GM18870 (cell line): ENCODE measurements around the gene THYN1.
A peak's percentile ranks its signal among the peaks of the same experiment; 100 is the strongest.

ENCODE experiments used
- ATAC-seq: cut with Tn5 transposase; IDR thresholded peaks from one replicate; pipeline ENCODE4 v1.9.1; 2021; ENCODE audit warnings: moderate library complexity; ENCODE audit not compliant: unreplicated experiment

THYN1 gene

GRCh38 chr11:134224710-134225664, 28.2 kb downstream of the THYN1 start:
- peak; percentile 2 for ATAC-seq

- peak; percentile 69 for ATAC-seq
Measured at GRCh38 chr11:134223836-134224709, 29.1 kb downstream of the THYN1 start, which contains the start of the genes NCAPD3 and VPS26B. Gene NCAPD3 (minus strand): TSS chr11:134223967. CDS start chr11:134223926, 41 bp downstream. Gene VPS26B (plus strand): TSS chr11:134224671. CDS start chr11:134225123, 452 bp downstream.

GRCh38 chr11:134223121-134223520, 30.0 kb downstream of the THYN1 start:
- ATAC-seq, result no peak

GRCh38 chr11:134216816-134217215, 36.3 kb downstream of the THYN1 start:
- ATAC-seq, result no peak

GRCh38 chr11:134215836-134216235, 37.3 kb downstream of the THYN1 start:
- no peak for ATAC-seq

- no peak for ATAC-seq
Measured at GRCh38 chr11:134207538-134208239, 45.5 kb downstream of the THYN1 start.

- no peak for ATAC-seq
Measured at GRCh38 chr11:134206185-134206584, 47.0 kb downstream of the THYN1 start.

- no peak for ATAC-seq
Measured at GRCh38 chr11:134205729-134206128, 47.4 kb downstream of the THYN1 start.

GRCh38 chr11:134202661-134203060, 50.5 kb downstream of the THYN1 start:
- ATAC-seq, result no peak

GRCh38 chr11:134200688-134201087, 52.5 kb downstream of the THYN1 start:
- ATAC-seq, result no peak

- no peak for ATAC-seq
Measured at GRCh38 chr11:134199531-134199930, 53.6 kb downstream of the THYN1 start.
